HG03135 (cell line): ENCODE data around the gene FBXL7.

Source experiments
- ATAC-seq: cut with Tn5 transposase; IDR thresholded peaks from one replicate; pipeline ENCODE4 v1.9.1; 2021; ENCODE audit warnings: mild to moderate bottlenecking, moderate library complexity; ENCODE audit not compliant: unreplicated experiment

Gene FBXL7

DNA sequence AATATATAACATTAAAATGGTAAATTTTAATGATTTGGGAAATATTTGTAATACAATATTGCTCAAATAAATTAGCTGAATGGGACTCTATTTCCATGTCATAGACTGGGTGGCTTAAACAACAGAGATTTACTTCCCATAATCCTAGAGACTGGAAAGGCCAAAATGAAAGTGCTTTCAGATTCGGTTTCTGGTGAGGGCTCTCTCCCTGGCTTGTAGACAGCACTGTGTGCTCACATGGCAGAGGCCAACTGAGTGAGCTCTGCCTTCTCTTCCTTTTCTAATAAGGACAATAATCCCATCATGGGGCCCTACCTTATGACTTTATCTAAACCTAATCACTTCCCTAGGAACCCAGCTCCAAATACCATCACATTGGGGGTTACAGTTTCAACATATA lies 483.4 kb downstream of the FBXL7 start:
- no peak for ATAC-seq
